T-cell (primary cell): ENCODE data around the gene IRF2. TPM values are rescaled to one million over a fixed set of nuclear protein-coding genes. Genes with fewer than 3 reads are reported as not detected.
A peak's percentile ranks its signal among the peaks of the same experiment; 100 is the strongest.

Experiments
- ATAC-seq, 4 experiments: fragments of 200-7000 bp in 3 of 4; fragments of 150-1000 bp in 1 of 4; cut with Tn5 transposase; replicated peaks in 1 of 4; 1 replicate in 3 of 4; 2 replicates in 1 of 4; pipeline ENCODE4 v1.10.0; 2021; ENCODE audit warnings: moderate library complexity in 3 of 4, mild to moderate bottlenecking in 2 of 4, moderate number of reproducible peaks in 1 of 4
- CTCF ChIA-PET, 2 donors: fragments of 300-600 bp; sonication (Branson Sonifier 250); formaldehyde crosslinking; loops; one replicate each; lab custom pipeline; 2022; ENCODE audit warnings: antibody characterized with exemption in 2 of 2; lab: Charles Lee
- POLR2A ChIA-PET, 2 donors: fragments of 300-600 bp; sonication (Branson Sonifier 250); formaldehyde crosslinking; loops; one replicate each; lab custom pipeline; 2022; ENCODE audit warnings: antibody characterized with exemption in 2 of 2; lab: Charles Lee
- DNase-seq, 35 experiments: peaks; one replicate each; pipeline versions ENCODE4 v3.0.0 to v3.0.0-alpha.2; 2013 to 2023
- H3K27ac ChIP-seq: one replicate; pipeline ENCODE4 v1.5.1; 2013; ENCODE audit warnings: low read length
- H3K27me3 ChIP-seq, 2 experiments: replicated peaks in 1 of 2; 1 replicate in 1 of 2; 2 replicates in 1 of 2; pipeline versions ENCODE4 v1.6.1 to v1.7.0; 2013; ENCODE audit warnings: low read length in 1 of 2, mixed read lengths in 1 of 2; ENCODE audit not compliant: control insufficient read depth in 2 of 2, insufficient read depth in 2 of 2; ENCODE audit errors: extremely low read depth in 1 of 2
- H3K36me3 ChIP-seq, 2 donors: 1 replicate in 1 of 2; 2 replicates in 1 of 2; pipeline versions ENCODE4 v1.6.1 to v1.7.0; 2013; ENCODE audit warnings: low read length in 1 of 2; ENCODE audit not compliant: control insufficient read depth in 2 of 2, insufficient read depth in 1 of 2; ENCODE audit errors: extremely low read depth in 1 of 2
- H3K4me1 ChIP-seq, 2 experiments: 1 replicate in 1 of 2; 2 replicates in 1 of 2; pipeline versions ENCODE4 v1.6.1 to v1.7.0; 2013; ENCODE audit warnings: low read length in 2 of 2, mixed read lengths in 1 of 2; ENCODE audit not compliant: insufficient read depth in 2 of 2, control insufficient read depth in 1 of 2; ENCODE audit errors: extremely low read depth in 1 of 2
- H3K4me3 ChIP-seq, 2 donors: 1 replicate in 1 of 2; 2 replicates in 1 of 2; pipeline versions ENCODE4 v1.5.1 to v1.7.0; 2013; ENCODE audit warnings: mild to moderate bottlenecking in 2 of 2, low read length in 1 of 2, moderate library complexity in 1 of 2; ENCODE audit not compliant: control insufficient read depth in 1 of 2; ENCODE audit errors: extremely low read depth in 1 of 2
- H3K9me3 ChIP-seq: 2 replicates; pipeline ENCODE4 v1.7.0; 2013
- H3K27ac Mint-ChIP-seq, 2 donors: one replicate each; pipeline ENCODE4 v1.8.0; 2020 to 2021; ENCODE audit warnings: mild to moderate bottlenecking in 2 of 2, mixed read lengths in 2 of 2
- H3K27me3 Mint-ChIP-seq, 2 donors: one replicate each; pipeline ENCODE4 v1.8.0; 2021 to 2022; ENCODE audit warnings: mixed read lengths in 2 of 2
- H3K36me3 Mint-ChIP-seq: one replicate; pipeline ENCODE4 v1.8.0; 2021; ENCODE audit warnings: mixed read lengths
- H3K4me1 Mint-ChIP-seq, 3 donors: one replicate each; pipeline ENCODE4 v1.8.0; 2020 to 2022; ENCODE audit warnings: mixed read lengths in 3 of 3, mild to moderate bottlenecking in 1 of 3
- H3K4me3 Mint-ChIP-seq, 3 donors: one replicate each; pipeline ENCODE4 v1.8.0; 2020 to 2022; ENCODE audit warnings: mild to moderate bottlenecking in 3 of 3, mixed read lengths in 3 of 3, moderate library complexity in 3 of 3
- H3K9me3 Mint-ChIP-seq, 3 donors: one replicate each; pipeline ENCODE4 v1.8.0; 2020 to 2022; ENCODE audit warnings: mixed read lengths in 3 of 3
- WGBS: methylation state at CpG from one replicate; pipeline ENCODE4 v1.1.5; 2013; ENCODE audit warnings: missing lambda C conversion rate; ENCODE audit not compliant: insufficient coverage; 5-methylcytosine and 5-hydroxymethylcytosine counted together
- total RNA-seq, 35 experiments: library from RNA in 6 of 35; stranded (reverse) in 6 of 35; fragments of 120-200 nt in 1 of 35; gene quantifications; one replicate each; pipeline versions ENCODE4 v1.2.1 to v1.2.4 and lab custom pipeline; 2013 to 2026

Gene IRF2
- total RNA-seq, 5 donors from 2014 or later (not counting 1 experiment from before 2014, with no cell fraction given): 45.5 to 73.4 (median 59.1) TPM

DNA sequence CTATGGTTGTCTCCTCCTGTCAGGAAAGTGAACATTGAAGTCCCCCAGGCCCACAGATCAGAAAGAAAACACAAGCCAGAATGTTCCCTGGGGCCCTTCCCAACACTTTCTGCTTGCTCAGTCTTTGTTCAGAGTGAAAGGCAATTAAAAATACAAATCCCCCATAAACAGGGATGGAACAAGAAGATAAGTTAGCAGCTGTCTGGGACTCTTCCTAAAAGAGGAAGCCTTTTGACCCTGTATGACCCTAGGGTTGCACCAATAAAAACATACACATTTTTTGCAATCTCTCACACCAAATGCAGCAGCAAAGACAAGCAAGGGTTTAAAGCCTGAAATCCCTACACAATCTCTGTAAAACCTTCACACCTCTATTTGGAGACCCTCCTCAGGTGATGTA lies 22.6 kb downstream of the IRF2 start:
- peak overlapping the region in 1 of 3 donors; percentile 27 for H3K4me3 Mint-ChIP-seq
- Histone ChIP-seq H3K27ac (no peak overlapping the region), H3K4me1 (peaks cover 19 to 41% of the 10 kb centered on the region in 2 experiments), H3K27me3 (no peaks in the 10 kb centered on the region), H3K4me3 (no peak overlapping the region), H3K9me3 (no peaks in the 10 kb centered on the region), H3K36me3 (peaks cover 2 to 4% of the 10 kb centered on the region in 2 donors)
- peaks cover 84 to 90% (median 89%) of the 10 kb centered on the region in 3 donors for H3K4me1 Mint-ChIP-seq
- peak overlapping the region; percentile 2 to 55 for H3K27ac Mint-ChIP-seq
- ChIA-PET CTCF (no interaction called here), POLR2A (no interaction called here)
- H3K27me3 Mint-ChIP-seq: no peaks in the 10 kb centered on the region
- H3K9me3 Mint-ChIP-seq: no peaks in the 10 kb centered on the region
- DNase-seq (no peak), ATAC-seq (no peak)
- H3K36me3 Mint-ChIP-seq: peaks cover 35% of the 10 kb centered on the region

- peak overlapping the region; percentile 5 to 7 for H3K27ac Mint-ChIP-seq
- H3K4me3 Mint-ChIP-seq: no peak overlapping the region
- Histone ChIP-seq H3K27me3 (no peaks in the 10 kb centered on the region), H3K4me3 (no peak overlapping the region), H3K27ac (no peak overlapping the region), H3K36me3 (no peaks in the 10 kb centered on the region), H3K9me3 (no peaks in the 10 kb centered on the region), H3K4me1 (peaks cover 19 to 41% of the 10 kb centered on the region in 2 experiments)
- DNase-seq: no peak
- WGBS: 89% methylated on average over 3 of the region's 8 CpGs
- H3K36me3 Mint-ChIP-seq: peaks cover 35% of the 10 kb centered on the region
- H3K4me1 Mint-ChIP-seq: peaks cover 87 to 91% (median 89%) of the 10 kb centered on the region in 3 donors
- ChIA-PET CTCF (interaction anchor here in 1 of 2 donors (0.6 kb wide), 1 partner anchor 187 kb away, joined by 3 read pairs; no protein-coding TSS in a partner anchor), POLR2A (interaction anchor here in 1 of 2 donors (1.1 kb wide), 1 partner anchor 23 kb away, joined by 6 read pairs; the partner anchor contains the start of gene IRF2)
- ATAC-seq: no peak
- no peaks in the 10 kb centered on the region for H3K9me3 Mint-ChIP-seq
- no peaks in the 10 kb centered on the region for H3K27me3 Mint-ChIP-seq
These were observed 23.4 kb downstream of the IRF2 start for GRCh38 chr4:184450743-184451535.

- no peaks in the 10 kb centered on the region for H3K27me3 ChIP-seq
- H3K27ac ChIP-seq: no peak overlapping the region
- no peak overlapping the region for H3K4me3 ChIP-seq
- Mint-ChIP-seq H3K4me3 (peak overlapping the region in 1 of 3 donors; percentile 81), H3K9me3 (no peaks in the 10 kb centered on the region), H3K27me3 (no peaks in the 10 kb centered on the region), H3K4me1 (peaks cover 87 to 92% (median 88%) of the 10 kb centered on the region in 3 donors), H3K36me3 (peaks cover 37% of the 10 kb centered on the region), H3K27ac (peak overlapping the region in 1 of 2 donors; percentile 71)
- H3K4me1 ChIP-seq: peaks cover 21 to 47% of the 10 kb centered on the region in 2 experiments
- CTCF ChIA-PET: interaction anchor here (0.6 kb wide), 2 partner anchors 173 to 186 kb away, joined by 3 to 10 read pairs; no protein-coding TSS in a partner anchor
- ATAC-seq: no peak
- WGBS: no CpG with 5 or more reads among the region's 5 CpGs
- no peaks in the 10 kb centered on the region for H3K9me3 ChIP-seq
- DNase-seq: no peak
- peaks cover 0 to 4% of the 10 kb centered on the region in 2 donors for H3K36me3 ChIP-seq
- POLR2A ChIA-PET: interaction anchor here (0.6 to 1.1 kb wide), 2 partner anchors 24 kb away, joined by 4 to 6 read pairs; partner anchors contain the start of gene IRF2 (in 2 of the 2)
These were observed 24.3 kb downstream of the IRF2 start for GRCh38 chr4:184450045-184450444.

DNA sequence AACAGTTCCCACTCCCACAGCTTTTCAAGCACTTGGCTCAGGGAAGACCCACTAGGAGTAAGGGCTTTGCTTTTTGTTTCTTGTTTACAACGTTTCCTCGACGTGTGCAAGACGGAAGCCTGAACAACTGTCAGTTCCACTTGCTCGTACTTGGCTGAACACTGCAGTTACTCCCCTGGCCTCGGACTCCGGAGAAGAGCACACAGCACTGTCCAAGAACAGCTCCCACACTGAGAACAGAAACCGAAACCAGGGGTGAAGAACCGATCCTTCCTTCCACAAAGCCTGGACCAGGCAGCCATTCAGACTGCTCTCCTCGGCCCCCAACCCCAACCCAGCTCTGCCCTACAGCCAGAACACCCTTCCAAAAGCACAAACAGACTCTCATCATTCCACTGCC lies 25.5 kb downstream of the IRF2 start:
- no peaks in the 10 kb centered on the region for H3K27me3 ChIP-seq
- H3K4me3 ChIP-seq: peak overlapping the region; percentile 12 to 19
- WGBS: 40% methylated on average over 9 of the region's 10 CpGs
- H3K27me3 Mint-ChIP-seq: no peaks in the 10 kb centered on the region
- H3K4me1 Mint-ChIP-seq: peaks cover 87 to 90% (median 89%) of the 10 kb centered on the region in 3 donors
- CTCF ChIA-PET: interaction anchor here in 1 of 2 donors (0.9 kb wide), 1 partner anchor 22 kb away, joined by 3 read pairs; no protein-coding TSS in a partner anchor
- DNase-seq (peak in 3 of 35 experiments; percentile 3 to 38 (median 19)), ATAC-seq (peak in 1 of 4 experiments; percentile 25)
- peak overlapping the region; percentile 48 for H3K27ac ChIP-seq
- peaks cover 43% of the 10 kb centered on the region for H3K36me3 Mint-ChIP-seq
- peak overlapping the region; percentile 67 to 81 (median 67) for H3K4me3 Mint-ChIP-seq
- peaks cover 17 to 48% of the 10 kb centered on the region in 2 experiments for H3K4me1 ChIP-seq
- H3K36me3 ChIP-seq: peaks cover 0 to 9% of the 10 kb centered on the region in 2 donors
- H3K9me3 ChIP-seq: no peaks in the 10 kb centered on the region
- H3K9me3 Mint-ChIP-seq: no peaks in the 10 kb centered on the region
- H3K27ac Mint-ChIP-seq: peak overlapping the region; percentile 88 to 90
- POLR2A ChIA-PET: interaction anchor here in 1 of 2 donors (0.6 to 0.9 kb wide), 2 partner anchors 13 to 218 kb away, joined by 3 read pairs; no protein-coding TSS in a partner anchor

DNA sequence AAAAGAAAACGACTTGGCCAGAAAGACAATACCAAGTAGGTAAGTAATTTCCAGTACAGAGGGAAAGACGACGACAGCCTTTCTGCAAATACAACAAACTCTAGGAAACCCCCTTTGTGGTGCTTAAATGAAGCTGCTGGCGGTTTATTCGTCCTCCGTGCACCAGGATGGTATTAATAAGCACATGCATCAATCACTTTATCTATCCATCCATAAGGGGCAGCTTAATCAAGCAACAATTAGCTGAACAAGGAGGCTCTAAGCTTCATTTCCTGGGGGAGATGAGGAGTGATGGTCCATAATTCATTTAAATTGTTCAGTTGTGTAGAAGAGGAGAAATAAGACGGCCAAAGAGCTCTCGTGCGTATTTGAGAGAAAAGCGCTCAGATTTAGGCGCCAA lies 26.2 kb downstream of the IRF2 start:
- no CpG with 5 or more reads among the region's 11 CpGs for WGBS
- Mint-ChIP-seq H3K27ac (peak overlapping the region; percentile 57 to 90), H3K27me3 (no peaks in the 10 kb centered on the region), H3K9me3 (no peaks in the 10 kb centered on the region), H3K36me3 (peaks cover 49% of the 10 kb centered on the region), H3K4me1 (peaks cover 87 to 90% (median 89%) of the 10 kb centered on the region in 3 donors), H3K4me3 (peak overlapping the region; percentile 22 to 81 (median 39))
- H3K27me3 ChIP-seq: no peaks in the 10 kb centered on the region
- no peak overlapping the region for H3K4me3 ChIP-seq
- H3K36me3 ChIP-seq: peaks cover 0 to 9% of the 10 kb centered on the region in 2 donors
- H3K4me1 ChIP-seq: peaks cover 11 to 43% of the 10 kb centered on the region in 2 experiments
- peak overlapping the region; percentile 48 for H3K27ac ChIP-seq
- DNase-seq (peak in 1 of 35 experiments; percentile 20), ATAC-seq (no peak)
- CTCF ChIA-PET: interaction anchor here in 1 of 2 donors (0.5 to 0.6 kb wide), 3 partner anchors 12 to 138 kb away, joined by 3 to 4 read pairs (median 3); no protein-coding TSS in a partner anchor
- POLR2A ChIA-PET: interaction anchor here (0.5 to 1.1 kb wide), 4 partner anchors 12 to 465 kb away, joined by 3 read pairs; no protein-coding TSS in a partner anchor
- H3K9me3 ChIP-seq: no peaks in the 10 kb centered on the region

- H3K36me3 Mint-ChIP-seq: peaks cover 49% of the 10 kb centered on the region
- Histone ChIP-seq H3K4me1 (peaks cover 8 to 41% of the 10 kb centered on the region in 2 experiments), H3K9me3 (no peaks in the 10 kb centered on the region), H3K27me3 (no peaks in the 10 kb centered on the region), H3K4me3 (no peak overlapping the region), H3K27ac (no peak overlapping the region), H3K36me3 (peaks cover 0 to 9% of the 10 kb centered on the region in 2 donors)
- DNase-seq (no peak), ATAC-seq (no peak)
- H3K9me3 Mint-ChIP-seq: no peaks in the 10 kb centered on the region
- peak overlapping the region; percentile 16 to 90 for H3K27ac Mint-ChIP-seq
- ChIA-PET CTCF (interaction anchor here in 1 of 2 donors (0.6 kb wide), 2 partner anchors 11 to 45 kb away, joined by 3 to 4 read pairs; no protein-coding TSS in a partner anchor), POLR2A (interaction anchor here (0.5 to 1.1 kb wide), 4 partner anchors 12 to 465 kb away, joined by 3 read pairs; no protein-coding TSS in a partner anchor)
- 95% methylated on average over 7 of the region's 10 CpGs for WGBS
- H3K4me3 Mint-ChIP-seq: peak overlapping the region in 2 of 3 donors; percentile 22 to 81
- no peaks in the 10 kb centered on the region for H3K27me3 Mint-ChIP-seq
- peaks cover 90 to 94% (median 90%) of the 10 kb centered on the region in 3 donors for H3K4me1 Mint-ChIP-seq
These were observed 26.7 kb downstream of the IRF2 start for GRCh38 chr4:184447664-184448063.
